K562 (cell line): ENCODE results near the gene ARL10. TPM values are rescaled to one million over a fixed set of nuclear protein-coding genes. Genes with fewer than 3 reads are reported as not detected.

Experiments used
- ATF1 ChIP-seq, 2 experiments: fragments of 450-650 bp in 1 of 2; IDR thresholded peaks; 2 replicates each; pipeline ENCODE4 v1.6.1; 2016; ENCODE audit warnings: missing compliant biosample characterization in 1 of 2, missing genetic modification characterization in 1 of 2
- BRD4 ChIP-seq: fragments of 200-600 bp; sonication (generic); IDR thresholded peaks from 2 replicates; pipeline ENCODE4 v1.6.1; 2017; ENCODE audit warnings: inconsistent platforms
- BRD9 ChIP-seq: fragments of 450-650 bp; IDR thresholded peaks from 2 replicates; pipeline ENCODE4 v1.6.1; 2018; ENCODE audit warnings: low read depth; ENCODE audit not compliant: partially characterized antibody
- CBFB ChIP-seq: sonication (generic); formaldehyde crosslinking; IDR thresholded peaks from 2 replicates; pipeline ENCODE4 v1.4.0; 2020; ENCODE audit warnings: mild to moderate bottlenecking, missing genetic modification reagents
- DNMT1 ChIP-seq: fragments of 450-650 bp; IDR thresholded peaks from 2 replicates; pipeline ENCODE4 v1.6.1; 2016; ENCODE audit warnings: antibody characterized with exemption, mild to moderate bottlenecking
- E2F4 ChIP-seq: sonication (generic); formaldehyde crosslinking; IDR thresholded peaks from 2 replicates; pipeline ENCODE4 v1.8.0; 2022; ENCODE audit warnings: mild to moderate bottlenecking, low read depth, missing genetic modification reagents
- ETV1 ChIP-seq: fragments of 450-650 bp; conservative IDR thresholded peaks from 2 replicates; pipeline ENCODE4 v1.6.1; 2016; ENCODE audit warnings: missing genetic modification characterization, control low read depth, low read depth, missing compliant biosample characterization
- JUN ChIP-seq, 2 experiments: sonication (generic) in 1 of 2; formaldehyde crosslinking in 1 of 2; IDR thresholded peaks; 2 replicates each; pipeline versions ENCODE4 v1.6.1 to v1.8.0; 2012 to 2022; ENCODE audit warnings: borderline replicate concordance in 2 of 2, mild to moderate bottlenecking in 2 of 2, improper control_type of control experiment in 1 of 2, low read depth in 1 of 2, low read length in 1 of 2, missing genetic modification reagents in 1 of 2
- KAT8 ChIP-seq: fragments of 450-650 bp; IDR thresholded peaks from 2 replicates; pipeline ENCODE4 v1.6.1; 2016; ENCODE audit warnings: low read depth, mild to moderate bottlenecking
- MAFF ChIP-seq: IDR thresholded peaks from 2 replicates; pipeline ENCODE4 v1.6.1; 2012; ENCODE audit warnings: low read length, improper control_type of control experiment
- NCOR1 ChIP-seq: fragments of 450-650 bp; IDR thresholded peaks from 2 replicates; pipeline ENCODE4 v1.6.1; 2016; ENCODE audit warnings: mild to moderate bottlenecking, moderate library complexity
- NEUROD1 ChIP-seq: fragments of 150-350 bp; IDR thresholded peaks from 2 replicates; pipeline ENCODE4 v1.6.1; 2014; ENCODE audit warnings: borderline replicate concordance, low read length, low read depth; ENCODE audit not compliant: partially characterized antibody
- NFE2 ChIP-seq: IDR thresholded peaks from 2 replicates; pipeline ENCODE4 v1.6.1; 2014; ENCODE audit warnings: antibody characterized with exemption, low read depth
- POLR2B ChIP-seq: fragments of 450-650 bp; IDR thresholded peaks from 2 replicates; pipeline ENCODE4 v1.6.1; 2018; ENCODE audit warnings: low read depth; ENCODE audit not compliant: partially characterized antibody
- SNIP1 ChIP-seq: fragments of 450-650 bp; IDR thresholded peaks from 2 replicates; pipeline ENCODE4 v1.7.1; 2017; ENCODE audit warnings: low read depth, mild to moderate bottlenecking
- SP2 ChIP-seq: IDR thresholded peaks from 2 replicates; pipeline ENCODE4 v1.6.1; 2011; ENCODE audit warnings: mild to moderate bottlenecking, low read depth, low read length, moderate library complexity; ENCODE audit not compliant: poor library complexity, severe bottlenecking; ENCODE audit errors: extremely low read depth
- SREBF2 ChIP-seq: sonication (generic); formaldehyde crosslinking; IDR thresholded peaks from 2 replicates; pipeline ENCODE4 v1.4.0; 2020; ENCODE audit warnings: mild to moderate bottlenecking, missing genetic modification reagents
- SUPT5H ChIP-seq: fragments of 450-650 bp; IDR thresholded peaks from 2 replicates; pipeline ENCODE4 v1.6.1; 2016
- THAP7 ChIP-seq: fragments of 250-450 bp; sonication (Bioruptor Pico); IDR thresholded peaks from 2 replicates; pipeline ENCODE4 v1.5.0; 2021
- U2AF2 ChIP-seq: fragments of 200-400 bp; formaldehyde crosslinking; optimal IDR thresholded peaks from 2 replicates; pipeline ENCODE3; 2017; ENCODE audit warnings: low read depth, mild to moderate bottlenecking, low read length
- ZFX ChIP-seq: sonication (generic); formaldehyde crosslinking; IDR thresholded peaks from 2 replicates; pipeline ENCODE4 v1.8.0; 2022; ENCODE audit warnings: mild to moderate bottlenecking, missing genetic modification reagents, moderate library complexity
- ZHX1 ChIP-seq: fragments of 150-350 bp; conservative IDR thresholded peaks from 2 replicates; pipeline ENCODE4 v1.6.1; 2014; ENCODE audit warnings: low read length
- ZNF146 ChIP-seq: IDR thresholded peaks from one replicate; pipeline ENCODE4 v1.6.1; 2018; ENCODE audit warnings: missing compliant biosample characterization; ENCODE audit not compliant: unreplicated experiment
- ZNF431 ChIP-seq: sonication (generic); formaldehyde crosslinking; IDR thresholded peaks from 2 replicates; pipeline ENCODE4 v1.8.0; 2022; ENCODE audit warnings: mild to moderate bottlenecking, missing genetic modification reagents
- ZNF77 ChIP-seq: fragments of 250-450 bp; sonication (Bioruptor Pico); IDR thresholded peaks from 2 replicates; pipeline ENCODE4 v1.5.0; 2020
- ZSCAN32 ChIP-seq: fragments of 450-650 bp; formaldehyde crosslinking; IDR thresholded peaks from 2 replicates; pipeline ENCODE4 v1.4.0; 2020; ENCODE audit warnings: mild to moderate bottlenecking, moderate library complexity
- polyA plus RNA-seq, 8 experiments: library from polyadenylated mRNA; depleted of rRNA in 4 of 8; stranded (reverse) in 5 of 8; unstranded in 3 of 8; fragments of >200 nt; fragmentation: Nextera tagmentation in 2 of 8; fragmentation: Illumina TruSeq in 1 of 8; extraction: Ambion mirVana in 2 of 8; extraction: Trizol in 1 of 8; gene quantifications; 2 replicates each; pipeline versions ENCODE4 v1.2.1 to v1.2.3, GENCODE V29; 2011 to 2014; ENCODE audit warnings: inconsistent platforms in 1 of 8, missing spikeins in 1 of 8
- total RNA-seq, 7 experiments: library from RNA; depleted of rRNA in 6 of 7; stranded (reverse); fragments of >200 nt in 6 of 7; fragmentation: Illumina TruSeq in 2 of 7; extraction: Trizol in 2 of 7; gene quantifications; 2 replicates each; pipeline versions ENCODE4 v1.2.1 to v1.2.3, GENCODE V29; 2011 to 2021; ENCODE audit warnings: low replicate concordance in 1 of 7

Gene ARL10
- total and polyA plus RNA-seq, 9 of the 15 experiments (the other 6 are each of a cell fraction or from before 2014, with no cell fraction given) = under 0.01 to 0.40 (median 0.34) TPM; not detected in 3

- no peak for TF ChIP-seq U2AF2
- 0 out of 2 replicates have a peak, but pooled peaks have one; percentile 1 for TF ChIP-seq NFE2
- peak; percentile 71 for TF ChIP-seq JUN (IDR thresholded peaks at IDR 0.05; ENCODE audit: borderline replicate concordance, low read depth, low read length)
- peak; percentile 12; the same call in 1 of the 2 replicates for TF ChIP-seq JUN (CRISPR knock-in tag; IDR thresholded peaks at IDR 0.05; ENCODE audit: borderline replicate concordance)
- peak; percentile 33; the same call in 1 of the 2 replicates for TF ChIP-seq ZNF431 (CRISPR knock-in tag)
- peak; percentile 81 for TF ChIP-seq ZFX (CRISPR knock-in tag)
- peak; percentile 92 for TF ChIP-seq SUPT5H
- TF ChIP-seq ZSCAN32 (CRISPR knock-in tag) = no peak
- peak; percentile 56 for TF ChIP-seq NCOR1
- TF ChIP-seq DNMT1 = peak; percentile 99
- TF ChIP-seq ETV1 (tag) = peak; percentile 96
- TF ChIP-seq ZHX1 = 0 out of 2 replicates have a peak, but pooled peaks have one; percentile 42
- TF ChIP-seq SP2 = no peak
- peak; percentile 54 for TF ChIP-seq BRD9
- TF ChIP-seq ZNF77 (CRISPR knock-in tag) = no peak
- TF ChIP-seq ATF1 (CRISPR knock-in tag; IDR thresholded peaks at IDR 0.05) = no peak
- peak; percentile 87 for TF ChIP-seq ATF1 (tag; IDR thresholded peaks at IDR 0.05)
- no peak; the same call in 1 of the 2 replicates for TF ChIP-seq E2F4
- peak; percentile 91 for TF ChIP-seq THAP7 (CRISPR knock-in tag)
- TF ChIP-seq NEUROD1 = peak; percentile 85
- TF ChIP-seq SREBF2 = peak; percentile 51; the same call in 1 of the 2 replicates
- peak; percentile 85; the same call in 1 of the 2 replicates for TF ChIP-seq BRD4
- TF ChIP-seq POLR2B = peak; percentile 64
- TF ChIP-seq CBFB (CRISPR knock-in tag) = peak; percentile 88
- TF ChIP-seq MAFF = peak; percentile 10; the same call in 1 of the 2 replicates
- no peak for TF ChIP-seq ZNF146
- peak; percentile 65 for TF ChIP-seq SNIP1
- no peak for TF ChIP-seq KAT8
Measured at GRCh38 chr5:176388444-176389134, 23.3 kb downstream of the ARL10 start, which contains the start of the genes HIGD2A and NOP16 (continued).
